Motor neuron (in vitro differentiated cells): ENCODE measurements around the gene DNAJA1. TPM values are rescaled to one million over a fixed set of nuclear protein-coding genes. Genes with fewer than 3 reads are reported as not detected.

ENCODE experiments used
- ATAC-seq, 8 experiments: fragments of 200-7000 bp; cut with Tn5 transposase; replicated peaks in 6 of 8; 2 replicates each; pipeline ENCODE4 v1.8.0; 2021; ENCODE audit warnings: mild to moderate bottlenecking in 8 of 8, moderate library complexity in 8 of 8
- H3K27ac ChIP-seq, 2 donors: fragments of 250-450 bp; sonication (Bioruptor Pico); 2 replicates each; pipeline ENCODE4 v1.9.0; 2021; ENCODE audit warnings: antibody characterized with exemption in 2 of 2, mild to moderate bottlenecking in 2 of 2, moderate library complexity in 1 of 2
- H3K4me1 ChIP-seq, 2 donors: fragments of 250-450 bp; sonication (Bioruptor Pico); replicated peaks in 1 of 2; 2 replicates each; pipeline ENCODE4 v1.6.1; 2021; ENCODE audit warnings: antibody characterized with exemption in 2 of 2, mild to moderate bottlenecking in 2 of 2, moderate library complexity in 1 of 2
- H3K4me3 ChIP-seq, 5 donors: fragments of 250-450 bp; sonication (Bioruptor Pico); 2 replicates each; pipeline ENCODE4 v1.9.0; 2021; ENCODE audit warnings: antibody characterized with exemption in 5 of 5, mild to moderate bottlenecking in 5 of 5, moderate library complexity in 4 of 5
- WGBS, 10 experiments: fragments of 450-650 bp; shearing (Covaris generic); methylation state at CpG; one replicate each; pipeline ENCODE4 v1.0.0; 2022; 5-methylcytosine and 5-hydroxymethylcytosine counted together
- in situ Hi-C, 9 experiments: fragments of 400-800 bp; cut with MboI; loops; one replicate each; pipeline ENCODE4 v1.15.0; 2021; ENCODE audit warnings: low sequenced_read_pairs in 9 of 9, low pct_unique_long_range_greater_than_20kb in 2 of 9; ENCODE audit not compliant: unreplicated experiment in 9 of 9
- total RNA-seq, 8 experiments: library from RNA; unstranded; fragments of 300-600 nt; gene quantifications; 2 replicates each; pipeline versions ENCODE4 v1.2.3 to v1.2.4, GENCODE V29; 2022

The DNAJA1 gene
- total RNA-seq, 8 experiments from 2014 or later: 162 to 304 (median 199) TPM

DNA sequence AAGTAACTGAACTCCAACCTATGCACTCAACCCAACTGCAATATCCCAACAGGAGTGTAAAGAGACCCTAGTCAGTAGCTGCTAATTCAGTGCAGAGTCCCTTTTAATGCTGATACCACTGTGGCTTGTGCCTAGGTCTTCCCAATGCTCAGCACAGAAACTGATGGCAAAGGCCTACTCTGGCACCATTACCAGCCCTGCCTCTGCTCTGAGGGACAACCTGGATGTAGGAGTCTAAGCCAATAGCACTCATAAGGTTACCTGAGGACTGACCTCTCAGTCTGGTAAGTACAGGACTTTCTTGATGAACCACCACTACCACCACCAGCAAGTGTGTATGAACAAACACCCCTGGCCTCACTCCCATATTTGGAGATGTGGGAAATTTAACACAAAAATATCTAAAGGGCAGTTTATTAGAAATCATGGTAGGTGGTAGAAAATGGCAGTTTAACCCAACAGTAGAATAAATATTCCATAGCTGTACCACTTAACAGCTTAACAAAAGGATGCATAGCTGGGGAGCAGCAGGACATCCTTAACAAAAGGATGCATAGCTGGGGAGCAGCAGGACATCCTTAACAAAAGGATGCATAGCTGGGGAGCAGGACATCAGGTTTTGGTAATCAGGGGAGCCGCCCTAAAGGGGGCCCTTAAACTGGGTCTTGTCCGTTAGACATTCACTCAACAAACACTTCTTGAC, 11.0 kb upstream of the DNAJA1 start:
- ATAC-seq: no peak
- 51 to 100% (median 86%) methylated on average over 1 to 2 of the region's 2 CpGs; no CpG with 5 or more reads in 4 of the 10 experiments for WGBS, 10 experiments
- Histone ChIP-seq H3K4me1 (no peaks in the 10 kb centered on the region), H3K4me3 (no peak overlapping the region), H3K27ac (no peak overlapping the region)
- in situ Hi-C loops: no loop called here

DNA sequence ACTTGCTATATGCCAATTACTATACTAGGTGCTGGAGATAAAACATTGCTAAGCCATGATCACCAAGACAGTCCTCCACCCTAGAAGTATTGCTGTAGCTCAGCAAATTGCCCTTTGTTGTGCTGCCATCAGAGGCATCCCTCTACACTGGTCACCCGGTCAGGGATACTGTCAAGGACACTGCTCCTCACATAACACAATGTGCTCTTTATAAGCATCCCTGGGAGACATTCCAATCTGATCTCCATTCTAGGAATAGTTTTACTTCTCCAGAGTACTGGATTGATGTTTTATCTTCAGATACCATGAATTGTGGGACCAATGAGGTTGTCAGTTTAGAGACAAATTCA, 10.4 kb upstream of the DNAJA1 start:
- ATAC-seq: peak in 1 of 8 experiments; percentile 35
- Histone ChIP-seq H3K4me3 (no peak overlapping the region), H3K27ac (no peak overlapping the region), H3K4me1 (no peaks in the 10 kb centered on the region)
- 67 to 100% (median 83%) methylated on average over 1 of the region's 1 CpG; no CpG with 5 or more reads in 7 of the 10 experiments for WGBS, 10 experiments
- in situ Hi-C loops: no loop called here

DNA sequence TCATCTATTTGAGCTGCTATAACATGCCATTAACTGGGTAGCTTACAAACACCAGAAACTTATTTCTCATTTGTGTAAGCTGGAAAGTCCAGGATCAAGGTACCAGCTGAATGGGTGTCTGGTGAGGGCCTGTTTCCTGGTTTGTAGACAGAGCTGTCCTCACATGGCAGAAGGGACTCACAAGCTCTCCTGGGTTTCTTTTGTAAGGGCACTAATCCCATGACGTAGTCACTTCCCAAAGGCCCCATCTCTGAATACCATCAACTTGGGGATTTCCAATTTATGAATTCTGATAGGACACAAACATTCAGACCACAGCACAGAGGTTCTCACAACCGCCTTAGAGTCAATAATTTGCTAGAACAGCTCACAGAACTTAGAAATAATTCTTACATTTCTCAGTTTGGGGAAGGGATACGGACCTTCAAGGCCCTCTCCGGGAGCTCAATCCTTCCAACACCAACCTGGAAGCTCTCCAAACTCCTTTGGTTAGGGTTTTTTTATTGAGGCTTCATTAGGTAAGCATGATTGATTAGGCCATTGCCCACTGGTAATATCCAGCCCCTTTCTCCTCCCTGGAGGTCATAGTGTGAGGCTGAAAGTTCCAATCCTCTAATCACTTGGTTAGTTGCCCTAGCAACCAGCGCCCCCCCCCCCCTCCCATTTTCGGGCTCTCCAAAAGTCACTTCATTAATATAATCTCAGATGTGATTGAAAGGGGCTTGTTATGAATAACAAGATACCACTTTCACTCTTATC, 7.6 kb upstream of the DNAJA1 start:
- no peak overlapping the region for H3K27ac ChIP-seq
- in situ Hi-C loops: no loop called here
- H3K4me1 ChIP-seq: no peaks in the 10 kb centered on the region
- no peak for ATAC-seq
- no peak overlapping the region for H3K4me3 ChIP-seq
- WGBS, 10 experiments: 30 to 100% (median 73%) methylated on average over 1 to 4 of the region's 6 CpGs; no CpG with 5 or more reads in 2 of the 10 experiments

DNA sequence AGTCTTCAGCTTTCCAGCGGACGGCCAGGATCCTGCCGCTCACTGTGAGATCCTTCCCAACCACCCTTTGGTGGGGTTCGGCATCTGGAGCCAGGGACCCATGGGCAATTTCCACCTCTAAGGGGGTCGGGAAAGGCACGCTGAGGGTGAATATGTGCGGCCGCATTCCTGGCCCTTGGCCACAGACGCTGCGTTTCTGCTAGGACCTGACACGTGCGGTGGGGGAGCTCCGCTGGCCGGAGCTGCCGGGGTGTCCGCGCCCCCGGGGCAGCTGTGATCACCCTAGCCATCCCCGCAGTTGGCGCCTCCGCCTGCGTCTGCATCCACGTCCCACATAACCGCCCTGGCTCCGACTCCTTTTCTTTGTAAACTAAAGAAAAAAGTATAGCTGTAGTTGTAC, 5.3 kb upstream of the DNAJA1 start:
- 50 to 100% (median 95%) methylated on average over 2 to 18 of the region's 25 CpGs; no CpG with 5 or more reads in 4 of the 10 experiments for WGBS, 10 experiments
- Histone ChIP-seq H3K4me3 (no peak overlapping the region), H3K27ac (no peak overlapping the region), H3K4me1 (no peaks in the 10 kb centered on the region)
- ATAC-seq: no peak
- in situ Hi-C loops: no loop called here

DNA sequence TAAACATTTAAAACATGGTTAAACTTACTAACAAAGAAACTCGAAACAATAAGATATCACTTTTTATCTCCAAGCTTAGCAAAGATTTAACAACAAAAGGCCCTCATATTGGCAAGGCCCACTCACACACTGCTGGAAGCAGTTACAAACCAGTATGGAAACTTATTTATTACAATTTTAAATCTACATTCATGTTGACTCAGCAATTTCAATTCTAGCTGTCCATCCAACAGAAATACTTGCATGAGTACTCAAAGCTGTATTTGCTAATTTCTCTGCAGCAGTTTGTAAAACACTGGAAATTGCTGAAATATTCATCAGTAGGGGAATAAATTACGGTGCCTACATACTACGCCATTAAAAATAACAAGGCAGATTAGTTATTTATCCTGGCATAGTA, 2.8 kb upstream of the DNAJA1 start:
- WGBS, 10 experiments: 13 to 100% (median 90%) methylated on average over 2 to 3 of the region's 3 CpGs; no CpG with 5 or more reads in 1 of the 10 experiments
- ATAC-seq: peak in 2 of 8 experiments; percentile 1 to 2
- Histone ChIP-seq H3K4me3 (no peak overlapping the region), H3K4me1 (peaks cover 3 to 7% of the 10 kb centered on the region in 2 donors), H3K27ac (no peak overlapping the region)
- in situ Hi-C loops: no loop called here

DNA sequence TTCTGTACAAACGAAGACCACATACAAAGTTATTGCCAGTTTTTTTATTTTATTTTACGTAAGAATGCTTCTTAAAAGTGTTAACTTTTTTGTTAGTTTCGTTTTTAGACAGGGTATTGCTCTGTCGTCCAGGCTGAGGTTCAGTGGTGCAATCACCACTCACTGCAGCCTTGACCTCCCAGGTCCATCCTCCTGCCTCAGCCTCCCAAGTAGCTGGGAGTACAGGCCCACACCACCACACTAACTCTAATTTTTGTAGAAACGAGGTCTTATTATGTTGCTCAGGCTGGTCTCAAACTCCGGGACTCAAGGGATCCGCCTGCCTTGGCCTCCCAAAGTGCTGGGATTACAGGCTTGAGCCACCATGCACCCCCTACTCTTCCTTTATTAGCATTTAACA, 2.3 kb upstream of the DNAJA1 start:
- no peak for ATAC-seq
- 50 to 100% (median 93%) methylated on average over 2 to 7 of the region's 7 CpGs for WGBS, 10 experiments
- in situ Hi-C loops: no loop called here

DNA sequence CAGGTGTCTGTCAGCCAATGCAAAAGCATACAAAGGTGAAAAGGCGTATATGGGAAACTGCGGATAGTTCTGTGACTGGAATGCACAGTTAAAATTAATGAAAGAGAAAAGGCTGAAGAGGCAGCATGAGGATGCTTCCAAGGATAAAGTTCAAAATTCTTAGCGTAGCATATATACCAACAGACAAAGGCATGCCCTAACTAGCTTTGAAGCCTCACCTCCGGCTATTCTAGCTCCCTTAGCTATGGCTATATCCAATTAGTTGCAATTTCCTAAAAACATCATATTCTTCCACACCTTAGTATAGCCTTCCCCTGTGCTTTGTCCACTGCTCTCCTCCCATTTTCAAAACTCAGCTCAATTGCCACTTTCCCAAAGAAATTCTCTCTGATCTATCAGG, 1.4 kb upstream of the DNAJA1 start:
- 67 to 100% (median 90%) methylated on average over 1 to 4 of the region's 4 CpGs; no CpG with 5 or more reads in 1 of the 10 experiments for WGBS, 10 experiments
- Histone ChIP-seq H3K4me3 (peak overlapping the region; percentile 89 to 97 (median 96)), H3K27ac (no peak overlapping the region), H3K4me1 (peaks cover 6 to 17% of the 10 kb centered on the region in 2 donors)
- in situ Hi-C loops: no loop called here
- no peak for ATAC-seq

More for the DNA sequence above, 2.3 kb upstream of the DNAJA1 start:
- Histone ChIP-seq H3K4me1 (peaks cover 6 to 9% of the 10 kb centered on the region in 2 donors), H3K4me3 (no peak overlapping the region), H3K27ac (no peak overlapping the region)

DNA sequence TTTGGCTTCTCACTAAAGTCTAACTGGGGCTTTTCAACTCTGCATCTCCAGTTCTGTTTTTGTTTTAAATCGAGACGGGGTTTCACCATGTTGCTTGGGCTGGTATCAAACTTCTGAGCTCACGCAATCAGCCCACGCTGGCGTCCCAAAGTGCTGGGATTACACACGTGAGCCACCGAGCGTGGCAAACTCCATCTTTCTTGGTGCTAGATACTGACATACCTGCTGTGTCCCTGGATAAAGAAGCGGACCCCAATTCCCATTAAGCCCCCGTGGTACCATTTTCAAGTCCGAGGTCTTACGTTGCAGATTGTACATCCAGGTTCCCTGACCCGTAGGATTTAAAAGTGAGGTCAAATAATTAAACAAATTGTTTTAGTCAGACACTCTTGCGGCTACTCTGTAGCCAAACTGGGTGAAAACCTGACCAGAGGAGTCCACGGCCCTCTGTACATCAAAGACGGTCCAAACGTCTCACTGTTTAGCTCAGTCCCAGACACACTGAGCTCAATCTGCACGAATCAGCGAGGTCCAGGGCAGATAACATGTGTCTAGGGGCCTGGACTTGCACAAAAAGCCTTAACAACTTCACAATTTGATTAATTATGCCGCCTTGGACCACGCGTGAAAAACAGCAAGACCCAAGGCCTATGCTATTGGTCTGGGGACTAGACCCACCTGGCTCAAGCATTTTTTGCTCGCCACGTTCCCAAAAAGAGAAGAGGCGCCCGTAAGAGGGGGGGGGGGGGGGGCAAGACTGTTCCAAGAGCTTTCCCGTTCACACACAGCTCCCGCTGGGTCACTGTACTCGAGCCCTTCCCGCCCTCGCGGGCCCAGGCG, 727 bp upstream of the DNAJA1 start:
- Histone ChIP-seq H3K4me3 (peak overlapping the region; percentile 89 to 97 (median 96)), H3K27ac (peak overlapping the region; percentile 72 to 98), H3K4me1 (peaks cover 6 to 17% of the 10 kb centered on the region in 2 donors)
- 0 to 70% (median 27%) methylated on average over 1 to 22 of the region's 33 CpGs; no CpG with 5 or more reads in 1 of the 10 experiments for WGBS, 10 experiments
- ATAC-seq: peak; percentile 2 to 48 (median 11)
- in situ Hi-C loops: no loop called here

DNA sequence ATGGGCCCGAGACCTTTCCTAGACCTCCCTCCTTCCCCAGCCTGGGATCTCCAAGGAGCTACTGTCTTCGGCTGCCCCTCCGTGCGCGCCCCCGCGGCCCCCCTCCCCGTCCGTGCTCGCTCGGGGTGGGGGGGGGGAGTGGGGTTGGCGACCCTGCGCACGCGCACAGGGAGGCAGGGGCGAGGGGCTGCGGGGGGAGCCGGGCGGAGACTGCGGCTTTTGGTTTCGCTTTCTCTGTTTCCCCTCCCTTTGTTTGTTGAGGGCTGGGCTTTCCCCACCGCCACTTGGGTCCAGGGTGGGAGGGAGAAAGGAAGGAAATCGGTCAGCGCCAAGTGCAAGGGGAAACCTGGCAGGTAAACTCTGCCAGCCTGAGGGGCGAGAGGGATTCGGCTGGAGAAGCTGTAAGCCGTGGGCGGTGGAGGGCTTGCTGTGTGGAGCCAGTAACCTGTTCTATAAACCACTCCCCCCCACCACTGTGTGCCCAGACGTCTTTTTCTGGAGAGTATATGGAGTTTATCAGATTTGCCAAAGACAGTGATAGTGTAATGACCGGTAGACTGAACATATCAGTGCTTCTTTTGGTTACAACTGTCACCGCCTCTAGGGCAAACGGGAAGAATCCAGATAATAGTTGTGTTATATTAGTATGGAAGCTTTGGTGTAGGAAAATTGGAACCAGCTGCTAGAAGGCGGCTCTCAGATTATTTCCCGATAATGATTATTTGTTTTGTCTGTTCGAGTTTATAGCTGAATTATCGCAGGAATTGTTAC, 684 bp downstream of the DNAJA1 start:
- peak overlapping the region; percentile 92 to 98 for H3K27ac ChIP-seq
- ATAC-seq: peak; percentile 6 to 77 (median 66)
- 0 to 25% (median 5%) methylated on average over 1 to 12 of the region's 36 CpGs; no CpG with 5 or more reads in 1 of the 10 experiments for WGBS, 10 experiments
- peaks cover 6 to 17% of the 10 kb centered on the region in 2 donors for H3K4me1 ChIP-seq
- peak overlapping the region; percentile 89 to 97 (median 96) for H3K4me3 ChIP-seq
- in situ Hi-C loops: no loop called here

DNA sequence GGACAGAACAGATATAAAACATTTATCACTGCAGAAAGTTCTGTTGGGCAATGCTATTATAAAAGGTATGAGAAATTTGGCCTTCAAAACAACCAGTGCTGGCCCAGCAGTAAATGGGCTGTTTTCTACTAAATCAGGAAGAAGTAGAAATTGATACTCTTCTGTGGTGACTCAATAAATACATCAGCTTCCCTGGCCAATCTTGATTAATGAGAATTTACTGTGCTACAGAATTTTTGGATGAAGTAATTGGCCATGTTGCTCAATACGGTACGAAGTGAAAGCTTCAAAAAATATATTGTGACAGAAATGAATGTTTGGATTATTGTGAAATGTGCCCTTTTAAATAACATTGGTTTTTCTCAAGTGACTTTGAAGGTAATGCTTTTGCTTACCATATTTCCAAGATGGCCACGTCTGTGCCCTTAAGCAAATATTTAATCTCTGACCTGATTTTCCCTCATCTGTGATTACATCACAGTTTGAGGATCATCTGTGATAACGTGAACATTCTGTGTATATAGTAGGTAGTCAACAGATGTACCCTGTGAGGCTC, 4.2 kb downstream of the DNAJA1 start:
- H3K4me3 ChIP-seq: no peak overlapping the region
- peaks cover 6 to 17% of the 10 kb centered on the region in 2 donors for H3K4me1 ChIP-seq
- 13 to 97% (median 73%) methylated on average over 1 to 4 of the region's 4 CpGs for WGBS, 10 experiments
- no peak for ATAC-seq
- in situ Hi-C loops: no loop called here
- no peak overlapping the region for H3K27ac ChIP-seq

DNA sequence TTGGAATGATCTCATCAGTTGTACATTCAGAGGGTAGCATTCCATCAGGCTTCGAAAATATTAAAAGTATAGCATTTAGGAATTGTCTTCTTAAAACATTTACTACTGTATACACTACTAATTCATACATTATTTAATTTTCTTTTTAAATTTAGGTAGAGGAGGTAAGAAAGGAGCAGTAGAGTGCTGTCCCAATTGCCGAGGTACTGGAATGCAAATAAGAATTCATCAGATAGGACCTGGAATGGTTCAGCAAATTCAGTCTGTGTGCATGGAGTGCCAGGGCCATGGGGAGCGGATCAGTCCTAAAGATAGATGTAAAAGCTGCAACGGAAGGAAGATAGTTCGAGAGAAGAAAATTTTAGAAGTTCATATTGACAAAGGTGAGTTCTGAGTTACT, 5.2 kb downstream of the DNAJA1 start:
- ATAC-seq: no peak
- Histone ChIP-seq H3K4me1 (peaks cover 6 to 17% of the 10 kb centered on the region in 2 donors), H3K4me3 (no peak overlapping the region), H3K27ac (no peak overlapping the region)
- in situ Hi-C loops: no loop called here
- WGBS, 10 experiments: 59 to 100% (median 90%) methylated on average over 2 to 5 of the region's 5 CpGs

DNA sequence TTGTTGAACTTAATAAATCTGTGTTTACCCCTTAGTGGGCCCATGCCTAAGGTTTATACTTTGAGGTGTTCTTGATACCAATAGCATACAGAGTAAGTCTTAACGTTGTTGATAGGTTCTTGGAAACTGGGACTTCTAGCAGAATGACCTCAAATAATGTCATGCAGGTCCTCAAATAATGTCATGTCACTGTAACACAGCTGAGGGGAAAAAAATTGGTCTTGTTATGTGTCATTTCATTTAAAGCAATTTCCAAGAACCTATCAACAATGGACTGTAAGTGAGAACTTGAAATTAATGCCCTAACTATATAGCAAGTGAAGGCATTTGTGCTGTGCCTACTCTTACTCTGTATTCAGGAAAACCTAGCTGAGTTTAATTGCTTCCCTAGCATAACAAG, 7.2 kb downstream of the DNAJA1 start:
- Histone ChIP-seq H3K4me3 (no peak overlapping the region), H3K27ac (no peak overlapping the region), H3K4me1 (peaks cover 3 to 10% of the 10 kb centered on the region in 2 donors)
- WGBS, 10 experiments: 50 to 100% (median 86%) methylated on average over 1 of the region's 1 CpG; no CpG with 5 or more reads in 6 of the 10 experiments
- in situ Hi-C loops: no loop called here
- no peak for ATAC-seq
